HUES48 (cell line): Measurements from ENCODE around the gene SPEM2.

Source experiments
- H3K27ac ChIP-seq: one replicate; pipeline ENCODE4 v1.7.0; 2013; ENCODE audit warnings: low read depth, low read length, inconsistent platforms
- H3K27me3 ChIP-seq: 2 replicates; pipeline ENCODE4 v1.6.1; 2013; ENCODE audit warnings: mild to moderate bottlenecking, low read length; ENCODE audit not compliant: control insufficient read depth, insufficient read depth
- H3K36me3 ChIP-seq: 2 replicates; pipeline ENCODE4 v1.6.1; 2013; ENCODE audit warnings: low read length; ENCODE audit not compliant: control insufficient read depth, insufficient read depth
- H3K4me1 ChIP-seq: 2 replicates; pipeline ENCODE4 v1.6.1; 2013; ENCODE audit warnings: mild to moderate bottlenecking, low read length; ENCODE audit not compliant: control insufficient read depth, insufficient read depth
- H3K4me3 ChIP-seq: 2 replicates; pipeline ENCODE4 v1.5.1; 2013; ENCODE audit warnings: mild to moderate bottlenecking, low read depth, low read length
- H3K9ac ChIP-seq: 2 replicates; pipeline ENCODE4 v1.6.1; 2013; ENCODE audit warnings: mild to moderate bottlenecking, low read depth, low read length, moderate library complexity
- H3K9me3 ChIP-seq: 2 replicates; pipeline ENCODE4 v1.6.1; 2013; ENCODE audit warnings: low read length; ENCODE audit not compliant: control insufficient read depth, insufficient read depth

The SPEM2 gene

GRCh38 chr17:7411427-7411750 lies 14.0 kb upstream of the SPEM2 start:
- H3K27me3 ChIP-seq = no peaks in the 10 kb centered on the region
- no peaks in the 10 kb centered on the region for H3K9me3 ChIP-seq
- peaks cover 46% of the 10 kb centered on the region for H3K36me3 ChIP-seq
- peaks cover 6% of the 10 kb centered on the region; the same call in 1 of the 2 replicates for H3K4me1 ChIP-seq
- H3K27ac ChIP-seq = no peak overlapping the region
- no peak overlapping the region for H3K9ac ChIP-seq
- no peak overlapping the region for H3K4me3 ChIP-seq

GRCh38 chr17:7413346-7413985 lies 11.9 kb upstream of the SPEM2 start:
- peaks cover 57% of the 10 kb centered on the region for H3K36me3 ChIP-seq
- no peaks in the 10 kb centered on the region for H3K27me3 ChIP-seq
- no peaks in the 10 kb centered on the region for H3K9me3 ChIP-seq
- no peak overlapping the region for H3K4me3 ChIP-seq
- no peak overlapping the region for H3K9ac ChIP-seq
- H3K27ac ChIP-seq = no peak overlapping the region
- no peaks in the 10 kb centered on the region for H3K4me1 ChIP-seq

- Histone ChIP-seq H3K27me3 (no peaks in the 10 kb centered on the region), H3K9ac (no peak overlapping the region), H3K9me3 (no peaks in the 10 kb centered on the region), H3K4me3 (no peak overlapping the region), H3K4me1 (no peaks in the 10 kb centered on the region), H3K36me3 (peaks cover 44% of the 10 kb centered on the region), H3K27ac (no peak overlapping the region)
Measured at GRCh38 chr17:7414837-7415236, 10.6 kb upstream of the SPEM2 start.

GRCh38 chr17:7415784-7416183 lies 9.6 kb upstream of the SPEM2 start:
- Histone ChIP-seq H3K4me3 (no peak overlapping the region), H3K36me3 (peaks cover 34% of the 10 kb centered on the region), H3K27ac (no peak overlapping the region), H3K27me3 (no peaks in the 10 kb centered on the region), H3K9ac (no peak overlapping the region), H3K9me3 (no peaks in the 10 kb centered on the region), H3K4me1 (no peaks in the 10 kb centered on the region)

- Histone ChIP-seq H3K4me1 (no peaks in the 10 kb centered on the region), H3K4me3 (no peak overlapping the region), H3K36me3 (peaks cover 33% of the 10 kb centered on the region), H3K9ac (no peak overlapping the region), H3K27ac (no peak overlapping the region), H3K9me3 (no peaks in the 10 kb centered on the region), H3K27me3 (no peaks in the 10 kb centered on the region)
Measured at GRCh38 chr17:7416323-7416722, 9.1 kb upstream of the SPEM2 start.

GRCh38 chr17:7417056-7417655 lies 8.3 kb upstream of the SPEM2 start:
- no peaks in the 10 kb centered on the region for H3K9me3 ChIP-seq
- no peaks in the 10 kb centered on the region for H3K4me1 ChIP-seq
- H3K27me3 ChIP-seq = no peaks in the 10 kb centered on the region
- no peak overlapping the region for H3K9ac ChIP-seq
- no peak overlapping the region for H3K27ac ChIP-seq
- H3K4me3 ChIP-seq = no peak overlapping the region
- peaks cover 33% of the 10 kb centered on the region for H3K36me3 ChIP-seq

GRCh38 chr17:7418472-7419152 lies 6.8 kb upstream of the SPEM2 start:
- no peaks in the 10 kb centered on the region for H3K4me1 ChIP-seq
- H3K36me3 ChIP-seq = peaks cover 33% of the 10 kb centered on the region
- no peak overlapping the region for H3K4me3 ChIP-seq
- H3K27me3 ChIP-seq = no peaks in the 10 kb centered on the region
- H3K9me3 ChIP-seq = no peaks in the 10 kb centered on the region
- no peak overlapping the region for H3K27ac ChIP-seq
- no peak overlapping the region for H3K9ac ChIP-seq

GRCh38 chr17:7419819-7420610 lies 5.4 kb upstream of the SPEM2 start, which contains the start of gene SPEM1:
Gene SPEM1 (plus strand): TSS chr17:7420324. CDS start chr17:7420385, 61 bp downstream.
- Histone ChIP-seq H3K9ac (no peak within 1 kb of the TSS), H3K27ac (no peak within 1 kb of the TSS), H3K4me1 (no peaks in the 10 kb centered on the region), H3K4me3 (no peak within 1 kb of the TSS), H3K27me3 (no peaks in the 10 kb centered on the region), H3K36me3 (peaks cover 26% of the 10 kb centered on the region), H3K9me3 (no peaks in the 10 kb centered on the region)

GRCh38 chr17:7421186-7421585 lies 4.2 kb upstream of the SPEM2 start:
- Histone ChIP-seq H3K9me3 (no peaks in the 10 kb centered on the region), H3K27me3 (no peaks in the 10 kb centered on the region), H3K9ac (no peak overlapping the region), H3K4me1 (no peaks in the 10 kb centered on the region), H3K4me3 (no peak overlapping the region), H3K36me3 (peaks cover 14% of the 10 kb centered on the region; the same call in 1 of the 2 replicates), H3K27ac (no peak overlapping the region)

GRCh38 chr17:7423679-7424078 lies 1.7 kb upstream of the SPEM2 start:
- H3K27ac ChIP-seq = no peak overlapping the region
- H3K4me1 ChIP-seq = no peaks in the 10 kb centered on the region
- no peaks in the 10 kb centered on the region for H3K9me3 ChIP-seq
- no peak overlapping the region for H3K9ac ChIP-seq
- no peaks in the 10 kb centered on the region for H3K27me3 ChIP-seq
- no peak overlapping the region for H3K4me3 ChIP-seq
- H3K36me3 ChIP-seq = no peaks in the 10 kb centered on the region

- H3K27me3 ChIP-seq = no peaks in the 10 kb centered on the region
- H3K36me3 ChIP-seq = no peaks in the 10 kb centered on the region
- H3K4me1 ChIP-seq = no peaks in the 10 kb centered on the region
- H3K27ac ChIP-seq = no peak overlapping the region
- H3K9me3 ChIP-seq = no peaks in the 10 kb centered on the region
- H3K9ac ChIP-seq = no peak overlapping the region
- no peak overlapping the region for H3K4me3 ChIP-seq
Measured at GRCh38 chr17:7425756-7426155, 340 bp downstream of the SPEM2 start.
